NCI-H2171 (cell line): Measurements from ENCODE around the gene ZNF41.

Experiments used
- DNase-seq: peaks from one replicate; lab custom pipeline; 2025; lab: John Stamatoyannopoulos, UW

ZNF41 gene

GRCh38 chrX:47489507-47490275 is 6.7 kb upstream of the ZNF41 start:
- no peak for DNase-seq

DNA sequence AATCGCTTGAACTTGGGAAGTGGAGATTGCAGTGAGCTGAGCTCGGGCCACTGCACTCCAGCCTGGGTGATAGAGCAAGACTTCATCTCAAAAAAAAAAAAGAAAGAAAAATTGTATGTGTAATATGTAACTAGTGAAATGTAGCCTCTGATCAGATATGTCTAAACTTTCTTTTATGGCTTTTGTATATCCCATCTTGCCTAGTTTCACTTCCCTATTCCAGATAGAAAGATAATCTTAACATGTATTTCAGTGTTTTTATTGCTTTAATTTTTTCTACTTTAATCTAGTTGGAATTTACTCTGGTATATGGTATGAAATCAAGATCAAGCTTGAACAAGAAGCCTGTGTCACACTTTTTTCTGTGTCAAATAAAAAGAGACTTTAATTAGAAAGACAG is 1.9 kb upstream of the ZNF41 start:
- no peak for DNase-seq

DNA sequence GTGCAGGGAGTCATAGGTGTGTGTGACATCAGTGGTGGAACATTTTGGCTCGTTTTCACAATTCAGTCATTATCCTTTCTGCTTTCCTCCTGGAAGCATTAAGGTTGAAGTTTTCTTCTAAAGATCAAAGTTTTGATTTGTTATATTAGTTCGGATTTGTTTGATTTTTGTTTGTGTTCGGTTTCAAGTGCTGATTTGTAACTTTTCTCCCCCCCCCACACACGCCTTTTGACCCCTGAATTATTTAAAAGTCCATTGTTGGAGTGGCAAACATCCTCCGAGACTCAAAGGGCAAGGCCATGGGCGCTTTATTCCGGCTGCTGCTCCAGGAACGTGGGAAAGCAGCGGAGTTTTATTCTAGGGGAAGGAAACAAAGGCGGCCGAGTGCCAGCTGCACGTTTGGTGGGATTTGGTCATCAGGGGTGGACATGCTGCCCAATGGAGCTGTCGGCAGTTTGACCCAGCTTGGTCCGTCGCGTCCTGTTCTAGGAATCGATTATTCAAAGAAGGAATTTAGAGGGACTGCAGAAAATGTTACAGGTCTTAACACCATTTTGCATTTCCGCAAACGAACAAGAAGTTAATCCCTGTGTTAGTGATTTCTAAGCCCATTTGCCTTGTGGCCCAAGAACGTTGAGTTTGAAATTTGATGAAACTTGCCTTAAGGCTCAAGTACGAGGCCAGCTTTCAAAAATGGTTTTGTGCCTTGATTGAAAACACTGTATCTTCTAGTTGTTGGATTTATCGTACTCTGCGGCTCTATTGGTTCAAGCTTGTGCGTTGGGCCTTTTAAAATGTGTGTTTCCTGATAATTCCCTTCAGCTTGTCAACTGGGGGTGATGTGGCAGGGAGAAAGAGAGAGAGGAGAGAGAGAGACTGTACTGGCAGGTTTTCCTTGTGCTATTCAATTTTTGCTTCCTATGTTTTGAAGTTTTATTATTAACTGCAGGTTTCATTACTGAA is 565 bp upstream of the ZNF41 start:
- DNase-seq = no peak

- DNase-seq = no peak
Measured at GRCh38 chrX:47482065-47482511, 934 bp downstream of the ZNF41 start.

GRCh38 chrX:47481160-47481559 is 1.9 kb downstream of the ZNF41 start:
- DNase-seq = no peak

DNA sequence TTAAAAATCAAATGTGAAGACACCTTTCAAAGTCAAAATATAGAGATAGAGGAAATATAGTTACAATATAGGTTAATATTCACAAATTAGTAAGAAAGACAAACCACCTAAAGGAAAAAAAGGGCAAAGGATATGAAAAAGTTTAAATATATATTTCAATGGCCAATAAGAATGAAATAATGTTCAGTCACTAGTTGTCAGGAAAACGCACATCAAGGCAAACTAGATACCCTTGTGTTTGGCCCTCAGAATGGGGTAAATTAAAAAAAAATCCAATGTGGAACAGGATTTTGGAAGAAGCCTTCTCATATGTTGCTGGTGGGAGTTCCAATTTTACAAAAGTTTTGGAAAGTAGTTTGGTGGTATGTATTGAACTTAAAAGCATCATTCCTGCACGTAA is 2.4 kb downstream of the ZNF41 start:
- no peak for DNase-seq

DNA sequence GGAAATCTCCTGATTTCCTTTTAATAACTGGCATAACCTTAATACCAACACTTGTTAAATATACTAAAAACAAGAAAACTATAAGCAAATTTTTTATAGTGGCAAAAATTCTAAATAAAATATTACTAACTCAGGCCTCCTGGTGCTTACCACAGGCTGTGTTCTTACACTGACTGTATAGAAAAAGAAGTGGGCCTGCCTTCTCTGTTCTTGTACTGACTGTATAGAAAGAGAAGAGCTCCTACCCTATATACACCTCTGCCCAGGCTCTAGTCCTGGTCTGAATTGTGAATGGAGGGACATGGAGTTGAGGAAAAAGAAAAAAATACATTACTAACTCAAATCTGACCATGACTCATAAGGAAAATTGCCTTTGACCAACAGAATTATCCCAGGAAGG is 7.5 kb downstream of the ZNF41 start:
- no peak for DNase-seq

- DNase-seq = no peak
Measured at GRCh38 chrX:47467106-47467505, 15.9 kb downstream of the ZNF41 start.

- DNase-seq = no peak
Measured at GRCh38 chrX:47460561-47460960, 22.5 kb downstream of the ZNF41 start.

DNA sequence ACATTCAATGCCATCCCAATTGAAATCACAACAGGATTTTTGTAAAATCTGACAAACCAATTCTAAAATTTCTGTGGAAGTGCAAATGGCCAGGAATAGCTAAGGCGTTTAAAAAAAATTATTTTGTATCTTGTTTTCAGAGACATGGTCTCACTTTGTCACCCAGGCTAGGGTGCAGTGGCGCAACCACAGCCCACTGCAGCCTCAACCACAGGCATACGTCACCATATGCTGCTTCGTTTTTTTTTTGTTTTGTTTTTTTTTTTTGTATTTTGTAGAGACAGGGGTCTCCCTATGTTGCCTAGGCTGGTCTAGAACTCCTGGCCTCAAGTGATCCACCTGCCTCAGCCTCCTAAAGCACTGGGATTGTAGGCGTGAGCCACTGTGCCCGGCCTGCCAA is 24.5 kb downstream of the ZNF41 start:
- no peak for DNase-seq

GRCh38 chrX:47456080-47456479 is 26.9 kb downstream of the ZNF41 start:
- DNase-seq = no peak

DNA sequence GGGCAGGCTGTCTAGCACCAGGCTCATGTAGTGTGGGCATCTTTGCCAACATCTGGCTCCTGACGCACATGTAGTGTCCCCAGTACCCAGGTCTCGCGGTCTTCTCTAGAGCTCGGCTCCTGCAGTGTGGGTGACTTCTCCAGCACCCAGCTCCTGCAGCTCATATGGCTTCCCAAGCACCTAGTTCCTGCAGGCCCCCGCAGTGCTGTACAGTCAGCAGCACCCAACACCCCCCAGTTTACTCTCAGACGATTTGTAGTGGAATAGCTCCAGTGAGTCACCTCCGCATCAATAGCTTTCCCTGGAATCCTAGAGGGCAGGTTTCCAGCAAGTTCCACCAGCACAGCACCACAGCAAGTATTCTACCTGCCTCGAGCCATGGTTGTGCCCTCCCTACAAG is 30.9 kb downstream of the ZNF41 start:
- no peak for DNase-seq

DNA sequence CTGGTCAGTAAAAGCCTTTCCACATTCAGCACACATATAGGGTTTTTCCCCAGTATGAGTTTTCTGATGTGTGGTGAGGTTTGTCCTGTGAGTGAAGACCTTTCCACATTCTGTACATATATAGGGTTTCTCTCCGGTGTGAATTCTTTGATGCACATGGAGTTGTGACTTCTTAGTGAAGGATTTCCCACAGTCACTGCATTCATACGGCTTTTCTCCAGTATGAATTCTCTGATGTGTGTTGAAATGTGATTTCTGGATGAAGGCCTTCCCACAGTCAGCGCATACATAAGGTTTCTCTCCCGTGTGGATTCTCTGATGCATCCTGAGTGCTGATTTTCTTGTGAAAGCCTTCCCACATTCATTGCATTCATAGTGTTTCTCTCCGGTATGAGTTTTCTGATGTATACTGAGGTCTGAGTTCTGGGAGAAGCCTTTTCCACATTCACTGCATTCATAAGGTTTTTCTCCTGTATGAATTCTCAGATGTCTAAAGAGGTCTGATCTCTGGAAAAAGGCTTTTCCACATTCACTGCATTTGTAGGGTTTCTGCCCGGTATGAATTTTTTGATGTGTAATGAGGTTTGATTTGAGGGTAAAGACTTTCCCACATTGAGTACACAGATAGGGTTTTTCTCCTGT is 34.7 kb downstream of the ZNF41 start:
- DNase-seq = no peak

GRCh38 chrX:47447607-47448006 is 35.4 kb downstream of the ZNF41 start:
- DNase-seq = no peak

GRCh38 chrX:47446971-47447370 is 36.1 kb downstream of the ZNF41 start:
- DNase-seq = no peak

- no peak for DNase-seq
Measured at GRCh38 chrX:47446431-47446830, 36.6 kb downstream of the ZNF41 start.

GRCh38 chrX:47430925-47431324 is 52.1 kb downstream of the ZNF41 start:
- DNase-seq = no peak

DNA sequence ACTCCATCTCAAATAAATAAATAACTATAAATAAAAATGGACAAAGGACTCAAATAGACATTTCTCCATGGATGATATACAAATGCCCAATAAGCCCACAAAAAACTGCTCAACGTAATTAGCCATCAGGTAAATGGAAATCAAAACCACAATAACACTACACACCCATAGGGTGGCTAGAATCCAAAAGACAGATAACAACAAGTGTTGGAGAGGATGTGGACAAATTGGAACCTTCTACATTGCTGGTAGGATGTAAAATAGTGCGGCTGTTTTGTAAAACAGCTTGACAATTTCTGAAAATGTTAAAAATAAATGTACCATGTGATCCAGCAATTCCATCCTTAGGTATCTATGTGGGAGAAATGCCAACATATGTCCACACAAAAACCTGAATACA is 60.6 kb downstream of the ZNF41 start:
- no peak for DNase-seq

- no peak for DNase-seq
Measured at GRCh38 chrX:47420962-47421361, 62.1 kb downstream of the ZNF41 start.

GRCh38 chrX:47420265-47420664 is 62.8 kb downstream of the ZNF41 start:
- DNase-seq = no peak

- no peak for DNase-seq
Measured at GRCh38 chrX:47413179-47413594, 69.8 kb downstream of the ZNF41 start.
